A549 treated with AZD2906 at 1 μM for 4 hours (cell line): Measurements from ENCODE around the gene SYNCRIP. TPM values are rescaled to one million over a fixed set of nuclear protein-coding genes. Genes with fewer than 3 reads are reported as not detected.

Source experiments
- total RNA-seq: library from RNA; stranded (reverse); fragments of 200-300 nt; extraction: Qiagen RNA extraction; gene quantifications from 5 replicates; pipeline ENCODE4 v1.2.3, GENCODE V29; 2022

The SYNCRIP gene
- total RNA-seq: 115 to 131 TPM (median 123 TPM) in 5 replicates

GRCh38 chr6:85642774-85643536 lies at the start of gene SYNCRIP:
SYNCRIP (minus strand) TSS chr6:85642886; CDS start chr6:85641439, 1,447 bp downstream.

GRCh38 chr6:85593438-85594196 lies 49.1 kb downstream of the SYNCRIP start, which contains the start of gene SNX14:
SNX14 (minus strand) TSS chr6:85593858; CDS start chr6:85593718, 140 bp downstream.

Other genes with a start within 250 kb of the SYNCRIP start
- gene NT5E, start 192.8 kb downstream of the SYNCRIP start, total RNA-seq: 20.5 to 32.3 TPM (median 26.2 TPM) in 5 replicates
- gene SNX14, start 49.0 kb downstream of the SYNCRIP start, total RNA-seq: 30.7 to 42.1 TPM (median 33.9 TPM) in 5 replicates